Measurements from ENCODE around the gene MRPL30. TPM values are rescaled to one million over a fixed set of nuclear protein-coding genes. Genes with fewer than 3 reads are reported as not detected.

Gene MRPL30
- total and polyA plus RNA-seq, 2 donors (not counting 3 experiments of a cell fraction or from before 2014, with no cell fraction given) = 14.7 to 28.4 TPM

GRCh38 chr2:99187011-99187410 is 6.0 kb downstream of the MRPL30 start:
- Histone ChIP-seq H3K4me3 (replicated peaks in 1 of 3; ENCODE audit: insufficient read depth in 1 of 3, low read depth in 1 of 3, low read length in 3 of 3) (no peak overlapping the region), H2AFZ (ENCODE audit: low read depth, low read length) (no peak overlapping the region), H3K27me3 (ENCODE audit: control insufficient read depth in 2 of 2, insufficient read depth in 2 of 2, low read length in 2 of 2) (no peaks in the 10 kb centered on the region), H3K27ac (ENCODE audit: insufficient read depth, low read depth, low read length) (no peak overlapping the region), H3K4me1 (ENCODE audit: control insufficient read depth, extremely low read depth, insufficient read depth, low read length) (peaks cover under 1% of the 10 kb centered on the region), H3K9ac (replicated peaks; ENCODE audit: extremely low read depth, insufficient read depth, low read length) (no peak overlapping the region), H3K79me2 (ENCODE audit: control insufficient read depth, insufficient read depth, low read length) (peaks cover 42% of the 10 kb centered on the region), H3K4me2 (ENCODE audit: insufficient read depth, low read length) (no peak overlapping the region), H3K9me1 (replicated peaks; ENCODE audit: control insufficient read depth, extremely low read depth, insufficient read depth, low read length) (no peaks in the 10 kb centered on the region), H4K20me1 (replicated peaks; ENCODE audit: control insufficient read depth, extremely low read depth, insufficient read depth, low read length) (no peaks in the 10 kb centered on the region), H3K9me3 (replicated peaks; ENCODE audit: control insufficient read depth, insufficient read depth, low read length) (no peaks in the 10 kb centered on the region), H3K36me3 (ENCODE audit: control insufficient read depth in 2 of 2, extremely low read depth in 1 of 2, insufficient read depth in 2 of 2, low read length in 2 of 2) (peaks cover 2% of the 10 kb centered on the region in 2 experiments)
- no peak for DNase-seq (ENCODE audit: low read depth, low spot score)
- intact Hi-C loops (cut with micrococcal nuclease) (no loop called here), dilution Hi-C loops (cut with MboI; ENCODE audit: extremely low pct_ligation_motif_present, low sequenced_read_pairs) (no loop called here)
- no TSS peak for BruUV-seq (replicated peaks)
- FAIRE-seq = no peak
- CTCF ChIA-PET = interaction anchor here (1.0 kb wide), 1 partner anchor 10 kb away, joined by 3 read pairs; no protein-coding TSS in a partner anchor
- no peak for TF ChIP-seq JUN (IDR thresholded peaks at IDR 0.05; ENCODE audit: borderline replicate concordance, insufficient read depth, insufficient read length, low read depth)
- POLR2A ChIA-PET = interaction anchor here (0.7 kb wide), 1 partner anchor 149 kb away, joined by 3 read pairs; the partner anchor contains the start of gene TXNDC9

- Histone ChIP-seq H3K4me3 (replicated peaks in 1 of 3; ENCODE audit: insufficient read depth in 1 of 3, low read depth in 1 of 3, low read length in 3 of 3) (no peak overlapping the region), H3K36me3 (ENCODE audit: control insufficient read depth in 2 of 2, extremely low read depth in 1 of 2, insufficient read depth in 2 of 2, low read length in 2 of 2) (peaks cover 2% of the 10 kb centered on the region in 2 experiments), H3K9me3 (replicated peaks; ENCODE audit: control insufficient read depth, insufficient read depth, low read length) (no peaks in the 10 kb centered on the region), H3K4me1 (ENCODE audit: control insufficient read depth, extremely low read depth, insufficient read depth, low read length) (no peaks in the 10 kb centered on the region), H3K27ac (ENCODE audit: insufficient read depth, low read depth, low read length) (no peak overlapping the region), H3K9me1 (replicated peaks; ENCODE audit: control insufficient read depth, extremely low read depth, insufficient read depth, low read length) (no peaks in the 10 kb centered on the region), H3K79me2 (ENCODE audit: control insufficient read depth, insufficient read depth, low read length) (peaks cover 29% of the 10 kb centered on the region), H3K9ac (replicated peaks; ENCODE audit: extremely low read depth, insufficient read depth, low read length) (no peak overlapping the region), H2AFZ (ENCODE audit: low read depth, low read length) (no peak overlapping the region), H4K20me1 (replicated peaks; ENCODE audit: control insufficient read depth, extremely low read depth, insufficient read depth, low read length) (no peaks in the 10 kb centered on the region), H3K27me3 (ENCODE audit: control insufficient read depth in 2 of 2, insufficient read depth in 2 of 2, low read length in 2 of 2) (no peaks in the 10 kb centered on the region), H3K4me2 (ENCODE audit: insufficient read depth, low read length) (no peak overlapping the region)
- dilution Hi-C loops (cut with MboI; ENCODE audit: extremely low pct_ligation_motif_present, low sequenced_read_pairs) = no loop called here
- ChIA-PET POLR2A (interaction anchor here (0.7 kb wide), 1 partner anchor 1000 kb away, joined by 3 read pairs; no protein-coding TSS in a partner anchor), CTCF (no interaction called here)
- no peak for FAIRE-seq
- no peak for TF ChIP-seq FOS (IDR thresholded peaks at IDR 0.05; ENCODE audit: borderline replicate concordance, insufficient read depth, low read length)
- TF ChIP-seq CTCF (IDR thresholded peaks at IDR 0.05; ENCODE audit: extremely low read depth in 1 of 2, insufficient read depth in 1 of 2, low read depth in 1 of 2, low read length in 2 of 2) = no peak
- TF ChIP-seq POLR2AphosphoS5 (IDR thresholded peaks at IDR 0.05; ENCODE audit: insufficient read depth, low read depth, low read length) = no peak
- TF ChIP-seq MYC (IDR thresholded peaks at IDR 0.05; ENCODE audit: low read depth, low read length) = no peak
- TF ChIP-seq POLR2A (IDR thresholded peaks at IDR 0.05; ENCODE audit: low read depth, low read length) = no peak
- no peak for TF ChIP-seq JUN (IDR thresholded peaks at IDR 0.05; ENCODE audit: borderline replicate concordance, insufficient read depth, insufficient read length, low read depth)
- no peak for TF ChIP-seq EZH2 (IDR thresholded peaks at IDR 0.05; ENCODE audit: borderline replicate concordance, low read depth, low read length, severe bottlenecking)
- no peak for TF ChIP-seq MAX (IDR thresholded peaks at IDR 0.05; ENCODE audit: insufficient read depth, insufficient read length)
- no peak for TF ChIP-seq GATA2 (IDR thresholded peaks at IDR 0.05; ENCODE audit: insufficient read depth, insufficient read length, low read depth, low read length)
- intact Hi-C loops (cut with micrococcal nuclease) = no loop called here
- DNase-seq (ENCODE audit: low read depth, low spot score) = no peak
- no TSS peak for BruUV-seq (replicated peaks)
These were observed 7.4 kb downstream of the MRPL30 start for GRCh38 chr2:99188357-99188756.
